GM13976 (cell line): ENCODE data around the gene AP4S1.

ENCODE experiments used
- DNase-seq: peaks from one replicate; pipeline ENCODE4 v3.0.0; 2012; ENCODE audit warnings: low spot score
- CTCF ChIP-seq: IDR thresholded peaks from 2 replicates; pipeline ENCODE4 v1.5.1; 2012; ENCODE audit warnings: borderline replicate concordance, mild to moderate bottlenecking; ENCODE audit not compliant: insufficient read depth; ENCODE audit errors: extremely low read depth, missing control alignments, control extremely low read depth
- in situ Hi-C: fragments of 300-500 bp; cut with MboI; formaldehyde crosslinking; loops from one replicate; pipeline ENCODE4 v1.12.0; 2022; ENCODE audit warnings: low sequenced_read_pairs, mixed read lengths, inconsistent platforms; ENCODE audit not compliant: unreplicated experiment

AP4S1 gene

GRCh38 chr14:31122098-31122611 is 96.7 kb downstream of the AP4S1 start:
- DNase-seq: no peak
- in situ Hi-C loops: no loop called here
- no peak for TF ChIP-seq CTCF

GRCh38 chr14:31122921-31123320 is 97.5 kb downstream of the AP4S1 start:
- no peak for TF ChIP-seq CTCF
- in situ Hi-C loops: no loop called here
- DNase-seq: no peak

- TF ChIP-seq CTCF: no peak
- in situ Hi-C loops: no loop called here
- DNase-seq: no peak
These were observed 98.7 kb downstream of the AP4S1 start for GRCh38 chr14:31124197-31124596.

- no peak for DNase-seq
- in situ Hi-C loops: no loop called here
- no peak for TF ChIP-seq CTCF
These were observed 99.8 kb downstream of the AP4S1 start for GRCh38 chr14:31125231-31125630.

- no peak for DNase-seq
- in situ Hi-C loops: no loop called here
- no peak for TF ChIP-seq CTCF
These were observed 101.2 kb downstream of the AP4S1 start for GRCh38 chr14:31126680-31127079.

GRCh38 chr14:31127690-31128089 is 102.2 kb downstream of the AP4S1 start:
- in situ Hi-C loops: no loop called here
- no peak for TF ChIP-seq CTCF
- DNase-seq: peak; percentile 48
